NCI-H1105 treated with DMSO at 0.1 percent for 48 hours (cell line): ENCODE results near the gene NFIX.

Source experiments
- DNase-seq: peaks from one replicate; lab custom pipeline; 2025; lab: John Stamatoyannopoulos, UW

NFIX gene

GRCh38 chr19:13037161-13037560 lies 41.9 kb downstream of the NFIX start:
- DNase-seq = no peak

- DNase-seq = no peak
These were observed 42.5 kb downstream of the NFIX start for GRCh38 chr19:13037731-13038130.

GRCh38 chr19:13038306-13039210 lies 43.3 kb downstream of the NFIX start:
- no peak for DNase-seq

- no peak for DNase-seq
These were observed 44.0 kb downstream of the NFIX start for GRCh38 chr19:13039211-13039789.

- no peak for DNase-seq
These were observed 45.1 kb downstream of the NFIX start for GRCh38 chr19:13040232-13040947.

GRCh38 chr19:13040948-13041292 lies 45.6 kb downstream of the NFIX start:
- DNase-seq = no peak

GRCh38 chr19:13042443-13043130 lies 47.3 kb downstream of the NFIX start:
- DNase-seq = no peak

GRCh38 chr19:13043285-13043684 lies 48.0 kb downstream of the NFIX start:
- DNase-seq = peak; percentile 34

GRCh38 chr19:13044231-13044836 lies 49.1 kb downstream of the NFIX start:
- DNase-seq = no peak

GRCh38 chr19:13045812-13046211 lies 50.5 kb downstream of the NFIX start:
- DNase-seq = no peak

GRCh38 chr19:13047374-13047773 lies 52.1 kb downstream of the NFIX start:
- DNase-seq = no peak

- no peak for DNase-seq
These were observed 55.0 kb downstream of the NFIX start for GRCh38 chr19:13050274-13050673.

- peak; percentile 74 for DNase-seq
These were observed 56.4 kb downstream of the NFIX start for GRCh38 chr19:13051557-13052165.

GRCh38 chr19:13052447-13053175 lies 57.3 kb downstream of the NFIX start:
- no peak for DNase-seq

GRCh38 chr19:13053238-13053637 lies 58.0 kb downstream of the NFIX start:
- no peak for DNase-seq

GRCh38 chr19:13053761-13054625 lies 58.7 kb downstream of the NFIX start:
- no peak for DNase-seq

GRCh38 chr19:13054626-13055212 lies 59.4 kb downstream of the NFIX start:
- no peak for DNase-seq

GRCh38 chr19:13055213-13056051 lies 60.2 kb downstream of the NFIX start:
- DNase-seq = no peak
